GM23338 (cell line): Measurements from ENCODE around the gene NLK. TPM values are rescaled to one million over a fixed set of nuclear protein-coding genes. Genes with fewer than 3 reads are reported as not detected.
"Not testable (repeated sequence)": the region's sequence is repeated elsewhere in the genome, so short reads cannot be mapped to it uniquely, and the experiment has no call there.

ENCODE experiments used
- ATAC-seq: fragments of 200-7000 bp; cut with Tn5 transposase; 3 replicates; pipeline ENCODE4 v1.9.1; 2020
- DNase-seq: peaks from one replicate; pipeline ENCODE4 v3.0.0-alpha.2; 2015; ENCODE audit warnings: low spot score
- H2AFZ ChIP-seq: fragments of 200-600 bp; sonication (generic); 2 replicates; pipeline ENCODE4 v1.8.0; 2016; ENCODE audit warnings: antibody characterized with exemption, mild to moderate bottlenecking, moderate library complexity
- H3F3A ChIP-seq: fragments of 200-600 bp; sonication (generic); replicated peaks from 2 replicates; pipeline ENCODE4 v1.8.0; 2017; ENCODE audit warnings: antibody characterized with exemption, mixed run types, low read depth
- H3K27ac ChIP-seq: fragments of 200-600 bp; sonication (generic); 2 replicates; pipeline ENCODE4 v1.6.1; 2016; ENCODE audit warnings: low read depth
- H3K27me3 ChIP-seq: fragments of 200-600 bp; sonication (generic); 2 replicates; pipeline ENCODE4 v1.8.0; 2016; ENCODE audit warnings: mild to moderate bottlenecking, mixed run types, moderate library complexity; ENCODE audit not compliant: insufficient read depth
- H3K36me3 ChIP-seq: fragments of 200-600 bp; sonication (generic); 2 replicates; pipeline ENCODE4 v1.8.0; 2016; ENCODE audit warnings: mild to moderate bottlenecking; ENCODE audit not compliant: insufficient read depth
- H3K4me1 ChIP-seq: fragments of 200-600 bp; sonication (generic); 2 replicates; pipeline ENCODE4 v1.8.0; 2016; ENCODE audit warnings: mild to moderate bottlenecking, moderate library complexity; ENCODE audit not compliant: insufficient read depth
- H3K4me2 ChIP-seq: fragments of 200-600 bp; sonication (generic); 2 replicates; pipeline ENCODE4 v1.7.1; 2017; ENCODE audit warnings: mixed run types
- H3K4me3 ChIP-seq: fragments of 200-600 bp; sonication (generic); 2 replicates; pipeline ENCODE4 v1.6.1; 2016; ENCODE audit warnings: mixed run types
- H3K79me2 ChIP-seq: fragments of 200-600 bp; sonication (generic); replicated peaks from 2 replicates; pipeline ENCODE4 v1.8.0; 2017; ENCODE audit warnings: mild to moderate bottlenecking; ENCODE audit not compliant: insufficient read depth
- H3K9me2 ChIP-seq: fragments of 200-600 bp; sonication (generic); 2 replicates; pipeline ENCODE4 v1.8.0; 2017; ENCODE audit not compliant: insufficient read depth
- H4K20me1 ChIP-seq: fragments of 200-600 bp; sonication (generic); replicated peaks from 2 replicates; pipeline ENCODE4 v1.8.0; 2017; ENCODE audit warnings: mild to moderate bottlenecking; ENCODE audit not compliant: insufficient read depth
- H3K27ac Mint-ChIP-seq: 2 replicates; pipeline ENCODE4 v1.8.0; 2020; ENCODE audit warnings: inconsistent platforms, mild to moderate bottlenecking, moderate library complexity, mixed read lengths
- H3K27me3 Mint-ChIP-seq: 3 replicates; pipeline ENCODE4 v1.8.0; 2022; ENCODE audit warnings: low read depth, mild to moderate bottlenecking, moderate library complexity, mixed read lengths, inconsistent platforms; ENCODE audit not compliant: insufficient read depth, poor library complexity
- H3K36me3 Mint-ChIP-seq: 3 replicates; pipeline ENCODE4 v1.8.0; 2021; ENCODE audit warnings: low read depth, mild to moderate bottlenecking, inconsistent platforms, moderate library complexity, mixed read lengths
- H3K4me1 Mint-ChIP-seq: 3 replicates; pipeline ENCODE4 v1.8.0; 2020; ENCODE audit warnings: mild to moderate bottlenecking, inconsistent platforms, mixed read lengths
- H3K4me3 Mint-ChIP-seq: 3 replicates; pipeline ENCODE4 v1.8.0; 2021; ENCODE audit warnings: moderate library complexity, mild to moderate bottlenecking, inconsistent platforms, mixed read lengths
- H3K9me3 Mint-ChIP-seq: 3 replicates; pipeline ENCODE4 v1.8.0; 2020; ENCODE audit warnings: moderate library complexity, mild to moderate bottlenecking, inconsistent platforms, mixed read lengths
- CREB1 ChIP-seq: fragments of 250-450 bp; sonication (Bioruptor Pico); IDR thresholded peaks from 2 replicates; pipeline ENCODE4 v1.5.0; 2020; ENCODE audit warnings: low read depth, mild to moderate bottlenecking, moderate library complexity
- EZH2 ChIP-seq: fragments of 200-600 bp; sonication (generic); IDR thresholded peaks from one replicate; pipeline ENCODE4 v1.8.0; 2017; ENCODE audit warnings: antibody characterized with exemption, mild to moderate bottlenecking, low read depth; ENCODE audit not compliant: unreplicated experiment
- EZH2phosphoT487 ChIP-seq: fragments of 200-600 bp; sonication (generic); IDR thresholded peaks from one replicate; pipeline ENCODE4 v1.8.1; 2018; ENCODE audit warnings: antibody characterized with exemption; ENCODE audit not compliant: unreplicated experiment
- NANOG ChIP-seq: IDR thresholded peaks from 2 replicates; pipeline ENCODE4 v1.6.1; 2016; ENCODE audit warnings: antibody characterized with exemption, borderline replicate concordance
- STAT1 ChIP-seq: IDR thresholded peaks from one replicate; pipeline ENCODE4 v1.6.1; 2016; ENCODE audit warnings: antibody characterized with exemption; ENCODE audit not compliant: unreplicated experiment
- ZNF114 ChIP-seq: fragments of 250-450 bp; sonication (Bioruptor Pico); IDR thresholded peaks from 2 replicates; pipeline ENCODE4 v1.5.0; 2020; ENCODE audit warnings: mild to moderate bottlenecking, moderate library complexity
- ZNF331 ChIP-seq: fragments of 250-450 bp; sonication (Bioruptor Pico); IDR thresholded peaks from 2 replicates; pipeline ENCODE4 v1.5.0; 2020; ENCODE audit warnings: low read depth, mild to moderate bottlenecking, moderate library complexity
- polyA plus RNA-seq: library from polyadenylated mRNA; unstranded; fragments of >200 nt; fragmentation: Nextera tagmentation; extraction: Ambion mirVana; gene quantifications from 2 replicates; pipeline ENCODE4 v1.2.1, GENCODE V29; 2016
- total RNA-seq: library from RNA; depleted of rRNA; stranded (reverse); fragments of >200 nt; shearing (Covaris generic); gene quantifications from 2 replicates; pipeline ENCODE4 v1.2.3, GENCODE V29; 2014
- TF ChIP-seq, protein P1 (sequence below): IDR thresholded peaks from 2 replicates; pipeline ENCODE4 v1.6.1; 2016; ENCODE audit warnings: antibody characterized with exemption
- TF ChIP-seq, protein P2 (sequence below): IDR thresholded peaks from one replicate; pipeline ENCODE4 v1.6.1; 2018; ENCODE audit warnings: antibody characterized with exemption; ENCODE audit not compliant: unreplicated experiment
- TF ChIP-seq, protein P3 (sequence below), 2 experiments: fragments of 200-600 bp in 1 of 2; sonication (generic) in 1 of 2; conservative IDR thresholded peaks; 2 replicates each; pipeline versions ENCODE4 v1.5.1 to v1.6.1; 2016 to 2017; ENCODE audit warnings: antibody characterized with exemption in 2 of 2, low read depth in 2 of 2, mild to moderate bottlenecking in 2 of 2, moderate library complexity in 1 of 2

NLK gene
- total and polyA plus RNA-seq, 2 experiments from 2014 or later: 34.7 to 78.5 TPM

DNA sequence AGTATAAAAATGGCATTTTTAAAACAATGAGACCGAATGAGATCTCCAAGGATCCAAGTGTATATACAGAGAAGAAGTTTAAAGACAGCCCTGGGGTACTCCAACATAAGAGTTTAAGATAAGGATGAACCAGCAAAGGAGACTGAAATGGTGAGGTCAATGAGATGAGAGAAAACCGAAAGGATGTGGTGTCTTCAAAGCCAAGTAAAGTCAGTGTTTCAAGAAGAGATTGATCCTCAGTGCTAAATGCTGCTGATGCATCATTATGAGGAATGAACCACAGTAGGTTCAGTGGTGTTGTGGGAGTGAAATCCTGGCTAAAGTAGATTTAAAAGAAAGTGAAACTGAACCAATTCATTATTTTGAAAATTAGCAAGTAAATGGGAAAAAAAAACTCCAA, 38.1 kb upstream of the NLK start (continued):
- TF ChIP-seq ZNF114 (CRISPR knock-in tag): no peak

DNA sequence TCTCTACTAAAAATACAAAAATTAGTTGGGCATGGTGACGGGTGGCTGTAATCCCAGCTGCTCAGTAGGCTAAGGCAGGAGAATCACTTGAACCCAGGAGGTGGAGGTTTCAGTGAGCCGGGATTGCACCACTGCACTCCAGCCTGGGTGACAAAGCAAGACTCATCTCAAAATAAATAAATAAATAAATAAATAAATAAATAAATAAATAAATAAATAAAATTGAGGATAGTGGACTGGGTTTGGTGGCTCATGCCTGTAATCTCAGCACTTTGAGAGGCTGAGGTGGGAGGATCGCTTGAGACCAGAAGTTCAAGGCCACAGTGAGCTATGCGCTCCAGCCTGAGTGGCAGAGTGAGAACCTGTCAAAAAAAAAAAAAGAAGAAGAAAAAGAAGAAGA, 34.6 kb upstream of the NLK start:
- H3K36me3 ChIP-seq, H4K20me1 ChIP-seq, H3K4me2 ChIP-seq, H3K4me3 Mint-ChIP-seq, H2AFZ ChIP-seq, H3K9me2 ChIP-seq, H3K36me3 Mint-ChIP-seq, H3K27ac Mint-ChIP-seq, H3F3A ChIP-seq, H3K27me3 ChIP-seq, ATAC-seq, H3K27me3 Mint-ChIP-seq, H3K4me1 Mint-ChIP-seq, H3K4me3 ChIP-seq, H3K4me1 ChIP-seq, H3K27ac ChIP-seq, H3K9me3 Mint-ChIP-seq, H3K79me2 ChIP-seq, DNase-seq: not testable (repeated sequence)

DNA sequence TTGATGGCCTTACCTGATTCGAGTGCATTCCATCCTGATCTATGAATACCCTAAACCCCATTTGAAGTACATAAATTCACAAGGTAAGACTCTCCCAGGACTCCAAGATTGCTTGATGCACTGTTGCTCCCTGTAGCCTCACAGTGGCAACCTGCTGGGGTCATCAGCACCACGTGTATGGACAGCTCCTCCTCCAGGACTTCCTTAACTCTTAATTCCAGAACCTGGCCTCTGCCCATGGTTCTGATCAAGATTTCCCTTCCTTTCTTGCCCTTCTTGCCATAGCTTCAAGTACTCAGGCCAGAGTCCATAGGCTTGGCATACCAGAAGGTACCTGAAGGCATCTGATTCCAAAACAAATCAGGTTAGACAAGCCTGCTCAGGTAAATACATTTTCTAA, 34.0 kb upstream of the NLK start:
- Histone ChIP-seq H3K36me3 (no peaks in the 10 kb centered on the region), H3F3A (no peaks in the 10 kb centered on the region), H3K27ac (no peak overlapping the region), H4K20me1 (no peaks in the 10 kb centered on the region), H3K4me2 (no peak overlapping the region), H3K79me2 (no peaks in the 10 kb centered on the region), H3K4me1 (no peaks in the 10 kb centered on the region), H2AFZ (no peak overlapping the region), H3K27me3 (no peaks in the 10 kb centered on the region), H3K4me3 (no peak overlapping the region), H3K9me2 (peaks cover under 1% of the 10 kb centered on the region; the same call in 1 of the 2 replicates)
- H3K27ac Mint-ChIP-seq: no peak overlapping the region
- peaks cover 1% of the 10 kb centered on the region for H3K27me3 Mint-ChIP-seq
- H3K4me1 Mint-ChIP-seq: peaks cover 4% of the 10 kb centered on the region
- peak; percentile 97 for ATAC-seq
- no peaks in the 10 kb centered on the region for H3K36me3 Mint-ChIP-seq
- no peak overlapping the region for H3K4me3 Mint-ChIP-seq
- H3K9me3 Mint-ChIP-seq: no peaks in the 10 kb centered on the region
- DNase-seq: peak; percentile 91
- TF ChIP-seq NANOG (no peak), STAT1 (no peak), EZH2 (no peak), EZH2phosphoT487 (no peak), ZNF331 (CRISPR knock-in tag) (no peak), CREB1 (CRISPR knock-in tag) (peak; percentile 25; the same call in 1 of the 2 replicates), ZNF114 (CRISPR knock-in tag) (0 out of 2 replicates have a peak, but pooled peaks have one; percentile 80)
- TF ChIP-seq, protein P1, sequence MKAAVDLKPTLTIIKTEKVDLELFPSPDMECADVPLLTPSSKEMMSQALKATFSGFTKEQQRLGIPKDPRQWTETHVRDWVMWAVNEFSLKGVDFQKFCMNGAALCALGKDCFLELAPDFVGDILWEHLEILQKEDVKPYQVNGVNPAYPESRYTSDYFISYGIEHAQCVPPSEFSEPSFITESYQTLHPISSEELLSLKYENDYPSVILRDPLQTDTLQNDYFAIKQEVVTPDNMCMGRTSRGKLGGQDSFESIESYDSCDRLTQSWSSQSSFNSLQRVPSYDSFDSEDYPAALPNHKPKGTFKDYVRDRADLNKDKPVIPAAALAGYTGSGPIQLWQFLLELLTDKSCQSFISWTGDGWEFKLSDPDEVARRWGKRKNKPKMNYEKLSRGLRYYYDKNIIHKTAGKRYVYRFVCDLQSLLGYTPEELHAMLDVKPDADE: no peak
- TF ChIP-seq, protein P2, sequence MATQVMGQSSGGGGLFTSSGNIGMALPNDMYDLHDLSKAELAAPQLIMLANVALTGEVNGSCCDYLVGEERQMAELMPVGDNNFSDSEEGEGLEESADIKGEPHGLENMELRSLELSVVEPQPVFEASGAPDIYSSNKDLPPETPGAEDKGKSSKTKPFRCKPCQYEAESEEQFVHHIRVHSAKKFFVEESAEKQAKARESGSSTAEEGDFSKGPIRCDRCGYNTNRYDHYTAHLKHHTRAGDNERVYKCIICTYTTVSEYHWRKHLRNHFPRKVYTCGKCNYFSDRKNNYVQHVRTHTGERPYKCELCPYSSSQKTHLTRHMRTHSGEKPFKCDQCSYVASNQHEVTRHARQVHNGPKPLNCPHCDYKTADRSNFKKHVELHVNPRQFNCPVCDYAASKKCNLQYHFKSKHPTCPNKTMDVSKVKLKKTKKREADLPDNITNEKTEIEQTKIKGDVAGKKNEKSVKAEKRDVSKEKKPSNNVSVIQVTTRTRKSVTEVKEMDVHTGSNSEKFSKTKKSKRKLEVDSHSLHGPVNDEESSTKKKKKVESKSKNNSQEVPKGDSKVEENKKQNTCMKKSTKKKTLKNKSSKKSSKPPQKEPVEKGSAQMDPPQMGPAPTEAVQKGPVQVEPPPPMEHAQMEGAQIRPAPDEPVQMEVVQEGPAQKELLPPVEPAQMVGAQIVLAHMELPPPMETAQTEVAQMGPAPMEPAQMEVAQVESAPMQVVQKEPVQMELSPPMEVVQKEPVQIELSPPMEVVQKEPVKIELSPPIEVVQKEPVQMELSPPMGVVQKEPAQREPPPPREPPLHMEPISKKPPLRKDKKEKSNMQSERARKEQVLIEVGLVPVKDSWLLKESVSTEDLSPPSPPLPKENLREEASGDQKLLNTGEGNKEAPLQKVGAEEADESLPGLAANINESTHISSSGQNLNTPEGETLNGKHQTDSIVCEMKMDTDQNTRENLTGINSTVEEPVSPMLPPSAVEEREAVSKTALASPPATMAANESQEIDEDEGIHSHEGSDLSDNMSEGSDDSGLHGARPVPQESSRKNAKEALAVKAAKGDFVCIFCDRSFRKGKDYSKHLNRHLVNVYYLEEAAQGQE: peak; percentile 99
- TF ChIP-seq, protein P3, sequence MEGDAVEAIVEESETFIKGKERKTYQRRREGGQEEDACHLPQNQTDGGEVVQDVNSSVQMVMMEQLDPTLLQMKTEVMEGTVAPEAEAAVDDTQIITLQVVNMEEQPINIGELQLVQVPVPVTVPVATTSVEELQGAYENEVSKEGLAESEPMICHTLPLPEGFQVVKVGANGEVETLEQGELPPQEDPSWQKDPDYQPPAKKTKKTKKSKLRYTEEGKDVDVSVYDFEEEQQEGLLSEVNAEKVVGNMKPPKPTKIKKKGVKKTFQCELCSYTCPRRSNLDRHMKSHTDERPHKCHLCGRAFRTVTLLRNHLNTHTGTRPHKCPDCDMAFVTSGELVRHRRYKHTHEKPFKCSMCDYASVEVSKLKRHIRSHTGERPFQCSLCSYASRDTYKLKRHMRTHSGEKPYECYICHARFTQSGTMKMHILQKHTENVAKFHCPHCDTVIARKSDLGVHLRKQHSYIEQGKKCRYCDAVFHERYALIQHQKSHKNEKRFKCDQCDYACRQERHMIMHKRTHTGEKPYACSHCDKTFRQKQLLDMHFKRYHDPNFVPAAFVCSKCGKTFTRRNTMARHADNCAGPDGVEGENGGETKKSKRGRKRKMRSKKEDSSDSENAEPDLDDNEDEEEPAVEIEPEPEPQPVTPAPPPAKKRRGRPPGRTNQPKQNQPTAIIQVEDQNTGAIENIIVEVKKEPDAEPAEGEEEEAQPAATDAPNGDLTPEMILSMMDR (conservative IDR thresholded peaks at IDR 0.05; ENCODE audit: low read depth in 2 of 2): no peak
